Gastroesophageal sphincter (tissue), 3 donors: ENCODE results near the gene ENHO.

Experiments
- CTCF ChIP-seq, 4 experiments: fragments of 200-600 bp in 2 of 4; fragments of 450-650 bp in 2 of 4; sonication (generic) in 1 of 4; IDR thresholded peaks; one replicate each; pipeline ENCODE4 v1.5.1; 2017 to 2019; ENCODE audit warnings: antibody characterized with exemption in 4 of 4, mild to moderate bottlenecking in 2 of 4, moderate library complexity in 2 of 4
- POLR2A ChIP-seq, 2 donors: fragments of 450-650 bp; IDR thresholded peaks; one replicate each; pipeline ENCODE4 v1.6.1; 2017; ENCODE audit warnings: antibody characterized with exemption in 2 of 2, mild to moderate bottlenecking in 2 of 2, moderate library complexity in 1 of 2

- TF ChIP-seq POLR2A (IDR thresholded peaks at IDR 0.05), result no peak
- no peak for TF ChIP-seq CTCF (IDR thresholded peaks at IDR 0.05)
These were observed 41.8 kb upstream of the ENHO start for GRCh38 chr9:34564617-34565016.
